Sigmoid colon (tissue), 3 donors: ENCODE data around the gene MARS1.
"Not testable (repeated sequence)": the region's sequence is repeated elsewhere in the genome, so short reads cannot be mapped to it uniquely, and the experiment has no call there.

ENCODE experiments used
- POLR2A ChIP-seq, 2 donors: fragments of 450-650 bp; IDR thresholded peaks; one replicate each; pipeline ENCODE4 v1.6.1; 2016; ENCODE audit warnings: antibody characterized with exemption in 2 of 2, mild to moderate bottlenecking in 2 of 2, moderate library complexity in 2 of 2
- TF ChIP-seq, protein P1 (sequence below), 4 experiments: fragments of 450-650 bp in 3 of 4; fragments of 200-600 bp in 1 of 4; IDR thresholded peaks; one replicate each; pipeline ENCODE4 v1.5.1; 2016 to 2019; ENCODE audit warnings: antibody characterized with exemption in 4 of 4, mild to moderate bottlenecking in 3 of 4, moderate library complexity in 2 of 4

DNA sequence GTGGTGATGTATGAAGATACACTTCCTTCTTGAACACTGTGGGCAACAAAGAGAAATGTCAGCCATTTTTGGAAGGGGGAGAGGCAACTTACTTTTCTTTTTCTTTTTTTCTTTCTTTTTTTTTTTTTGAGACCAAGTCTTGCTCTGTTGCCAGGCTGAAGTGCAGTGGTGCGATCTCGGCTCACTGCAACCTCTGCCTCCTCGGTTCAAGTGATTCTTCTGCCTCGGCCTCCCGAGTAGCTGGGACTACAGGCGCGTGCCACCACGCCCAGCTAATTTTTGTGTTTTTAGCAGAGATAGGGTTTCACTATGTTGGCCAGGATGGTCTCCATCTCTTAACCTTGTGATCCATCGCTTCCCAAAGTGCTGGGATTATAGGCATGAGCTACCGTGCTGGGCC lies 29.9 kb downstream of the MARS1 start:
- TF ChIP-seq, protein P1, sequence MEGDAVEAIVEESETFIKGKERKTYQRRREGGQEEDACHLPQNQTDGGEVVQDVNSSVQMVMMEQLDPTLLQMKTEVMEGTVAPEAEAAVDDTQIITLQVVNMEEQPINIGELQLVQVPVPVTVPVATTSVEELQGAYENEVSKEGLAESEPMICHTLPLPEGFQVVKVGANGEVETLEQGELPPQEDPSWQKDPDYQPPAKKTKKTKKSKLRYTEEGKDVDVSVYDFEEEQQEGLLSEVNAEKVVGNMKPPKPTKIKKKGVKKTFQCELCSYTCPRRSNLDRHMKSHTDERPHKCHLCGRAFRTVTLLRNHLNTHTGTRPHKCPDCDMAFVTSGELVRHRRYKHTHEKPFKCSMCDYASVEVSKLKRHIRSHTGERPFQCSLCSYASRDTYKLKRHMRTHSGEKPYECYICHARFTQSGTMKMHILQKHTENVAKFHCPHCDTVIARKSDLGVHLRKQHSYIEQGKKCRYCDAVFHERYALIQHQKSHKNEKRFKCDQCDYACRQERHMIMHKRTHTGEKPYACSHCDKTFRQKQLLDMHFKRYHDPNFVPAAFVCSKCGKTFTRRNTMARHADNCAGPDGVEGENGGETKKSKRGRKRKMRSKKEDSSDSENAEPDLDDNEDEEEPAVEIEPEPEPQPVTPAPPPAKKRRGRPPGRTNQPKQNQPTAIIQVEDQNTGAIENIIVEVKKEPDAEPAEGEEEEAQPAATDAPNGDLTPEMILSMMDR (IDR thresholded peaks at IDR 0.05): not testable (repeated sequence)
- not testable (repeated sequence) for TF ChIP-seq POLR2A (IDR thresholded peaks at IDR 0.05)
